ENCODE data around the gene ZFYVE28. TPM values are rescaled to one million over a fixed set of nuclear protein-coding genes. Genes with fewer than 3 reads are reported as not detected.

The ZFYVE28 gene
- total and polyA plus RNA-seq, 2 of the 8 experiments (the other 6 are each of a cell fraction or from before 2014, with no cell fraction given): 1.7 to 4.9 TPM

- TF ChIP-seq PHF8 (conservative IDR thresholded peaks at IDR 0.05; ENCODE audit: low read depth, low read length): no peak
- no peak for TF ChIP-seq HDAC2 (IDR thresholded peaks at IDR 0.05; ENCODE audit: borderline replicate concordance in 1 of 2, low read depth in 2 of 2, low read length in 2 of 2)
- TF ChIP-seq TCF12 (IDR thresholded peaks at IDR 0.05; ENCODE audit: low read depth, low read length): no peak
- no peak for TF ChIP-seq RXRA (IDR thresholded peaks at IDR 0.05; ENCODE audit: insufficient read depth, low read depth, low read length)
Measured at GRCh38 chr4:2301225-2301642, 117.2 kb downstream of the ZFYVE28 start (continued).

All from H1 (cell line).